Thyroid gland (tissue), 4 donors: ENCODE results near the gene ZNF197.

Experiments
- CTCF ChIP-seq, 6 experiments: fragments of 200-600 bp in 3 of 6; fragments of 450-650 bp in 3 of 6; sonication (generic) in 3 of 6; IDR thresholded peaks; one replicate each; pipeline ENCODE4 v1.5.1; 2016 to 2019; ENCODE audit warnings: antibody characterized with exemption in 6 of 6, mild to moderate bottlenecking in 2 of 6, inconsistent platforms in 1 of 6, moderate library complexity in 1 of 6
- POLR2A ChIP-seq, 2 donors: fragments of 450-650 bp; IDR thresholded peaks; one replicate each; pipeline ENCODE4 v1.6.1; 2017; ENCODE audit warnings: antibody characterized with exemption in 2 of 2, mild to moderate bottlenecking in 2 of 2, moderate library complexity in 1 of 2

GRCh38 chr3:44674211-44674610 is 49.4 kb downstream of the ZNF197 start:
- TF ChIP-seq CTCF (IDR thresholded peaks at IDR 0.05) (no peak), POLR2A (IDR thresholded peaks at IDR 0.05) (no peak)
